Cardiac muscle cell (in vitro differentiated cells and primary cell): ENCODE results near the gene SAFB. TPM values are rescaled to one million over a fixed set of nuclear protein-coding genes. Genes with fewer than 3 reads are reported as not detected.

ENCODE experiments used
- DNase-seq, 2 donors: peaks; one replicate each; pipeline versions ENCODE4 v3.0.0 to v3.0.0-alpha.2; 2010 to 2017; ENCODE audit warnings: low read depth in 1 of 2, low spot score in 1 of 2
- H3K27ac ChIP-seq: fragments of 200-600 bp; sonication (generic); 2 replicates; pipeline ENCODE4 v1.5.1; 2016
- H3K27me3 ChIP-seq: fragments of 200-600 bp; sonication (generic); 2 replicates; pipeline ENCODE4 v1.6.0; 2016; ENCODE audit warnings: control low read depth
- H3K36me3 ChIP-seq: fragments of 200-600 bp; sonication (generic); 2 replicates; pipeline ENCODE4 v1.5.1; 2016; ENCODE audit warnings: control low read depth
- H3K4me1 ChIP-seq: fragments of 200-600 bp; sonication (generic); 2 replicates; pipeline ENCODE4 v1.8.1; 2017; ENCODE audit warnings: low read depth, mild to moderate bottlenecking, mixed run types
- H3K4me3 ChIP-seq: fragments of 200-600 bp; sonication (generic); 2 replicates; pipeline ENCODE4 v1.5.1; 2016; ENCODE audit warnings: mild to moderate bottlenecking
- H3K9me3 ChIP-seq: fragments of 200-600 bp; sonication (generic); 2 replicates; pipeline ENCODE4 v1.5.1; 2017; ENCODE audit warnings: low read depth, mild to moderate bottlenecking, control low read depth
- polyA plus RNA-seq: library from polyadenylated mRNA; unstranded; fragments of >200 nt; fragmentation: Nextera tagmentation; extraction: Ambion mirVana; gene quantifications from 2 replicates; pipeline ENCODE4 v1.2.1, GENCODE V29; 2016
- total RNA-seq: library from RNA; depleted of rRNA; stranded (reverse); fragments of >200 nt; gene quantifications from 2 replicates; pipeline ENCODE4 v1.2.3, GENCODE V29; 2016
- TF ChIP-seq, protein P1 (sequence below): IDR thresholded peaks from 2 replicates; pipeline ENCODE4 v1.5.1; 2012; ENCODE audit warnings: low read depth, mild to moderate bottlenecking, low read length

Gene SAFB
- total and polyA plus RNA-seq, 2 experiments from 2014 or later, result 108 to 127 TPM

- H3K9me3 ChIP-seq, result no peaks in the 10 kb centered on the region
- H3K36me3 ChIP-seq, result peaks cover 34% of the 10 kb centered on the region
- H3K4me1 ChIP-seq, result peaks cover 13% of the 10 kb centered on the region
- no peak for DNase-seq
- no peak overlapping the region for H3K27ac ChIP-seq
- TF ChIP-seq, protein P1, sequence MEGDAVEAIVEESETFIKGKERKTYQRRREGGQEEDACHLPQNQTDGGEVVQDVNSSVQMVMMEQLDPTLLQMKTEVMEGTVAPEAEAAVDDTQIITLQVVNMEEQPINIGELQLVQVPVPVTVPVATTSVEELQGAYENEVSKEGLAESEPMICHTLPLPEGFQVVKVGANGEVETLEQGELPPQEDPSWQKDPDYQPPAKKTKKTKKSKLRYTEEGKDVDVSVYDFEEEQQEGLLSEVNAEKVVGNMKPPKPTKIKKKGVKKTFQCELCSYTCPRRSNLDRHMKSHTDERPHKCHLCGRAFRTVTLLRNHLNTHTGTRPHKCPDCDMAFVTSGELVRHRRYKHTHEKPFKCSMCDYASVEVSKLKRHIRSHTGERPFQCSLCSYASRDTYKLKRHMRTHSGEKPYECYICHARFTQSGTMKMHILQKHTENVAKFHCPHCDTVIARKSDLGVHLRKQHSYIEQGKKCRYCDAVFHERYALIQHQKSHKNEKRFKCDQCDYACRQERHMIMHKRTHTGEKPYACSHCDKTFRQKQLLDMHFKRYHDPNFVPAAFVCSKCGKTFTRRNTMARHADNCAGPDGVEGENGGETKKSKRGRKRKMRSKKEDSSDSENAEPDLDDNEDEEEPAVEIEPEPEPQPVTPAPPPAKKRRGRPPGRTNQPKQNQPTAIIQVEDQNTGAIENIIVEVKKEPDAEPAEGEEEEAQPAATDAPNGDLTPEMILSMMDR, result no peak
- no peaks in the 10 kb centered on the region for H3K27me3 ChIP-seq
- peak overlapping the region; percentile 85 for H3K4me3 ChIP-seq
These were observed 1.9 kb downstream of the SAFB start for GRCh38 chr19:5624741-5625278.

DNA sequence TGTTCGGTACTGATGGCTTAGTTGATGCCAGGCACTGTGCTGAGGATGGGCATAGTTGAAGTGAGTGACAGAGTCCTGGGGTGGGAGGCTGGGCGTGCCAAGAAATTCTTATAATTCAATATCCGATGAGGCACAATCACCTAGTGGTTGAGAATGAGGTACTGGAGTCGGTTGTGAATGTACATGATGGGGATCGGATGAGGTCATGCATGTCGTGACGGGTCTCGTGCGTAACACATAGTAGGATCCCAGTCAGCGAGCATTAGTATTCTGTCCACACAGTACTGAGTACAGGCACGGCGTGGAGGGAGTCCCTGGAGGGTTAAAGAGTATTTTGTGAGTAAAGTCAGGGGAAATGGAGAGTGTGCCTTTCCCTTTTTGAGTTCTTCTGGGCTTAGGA lies 2.8 kb downstream of the SAFB start:
- peaks cover 13% of the 10 kb centered on the region for H3K4me1 ChIP-seq
- H3K36me3 ChIP-seq, result peaks cover 32% of the 10 kb centered on the region
- DNase-seq, result no peak
- H3K9me3 ChIP-seq, result no peaks in the 10 kb centered on the region
- peak overlapping the region; percentile 25 for H3K27ac ChIP-seq
- TF ChIP-seq, protein P1, result no peak
- H3K27me3 ChIP-seq, result no peaks in the 10 kb centered on the region
- no peak overlapping the region for H3K4me3 ChIP-seq

DNA sequence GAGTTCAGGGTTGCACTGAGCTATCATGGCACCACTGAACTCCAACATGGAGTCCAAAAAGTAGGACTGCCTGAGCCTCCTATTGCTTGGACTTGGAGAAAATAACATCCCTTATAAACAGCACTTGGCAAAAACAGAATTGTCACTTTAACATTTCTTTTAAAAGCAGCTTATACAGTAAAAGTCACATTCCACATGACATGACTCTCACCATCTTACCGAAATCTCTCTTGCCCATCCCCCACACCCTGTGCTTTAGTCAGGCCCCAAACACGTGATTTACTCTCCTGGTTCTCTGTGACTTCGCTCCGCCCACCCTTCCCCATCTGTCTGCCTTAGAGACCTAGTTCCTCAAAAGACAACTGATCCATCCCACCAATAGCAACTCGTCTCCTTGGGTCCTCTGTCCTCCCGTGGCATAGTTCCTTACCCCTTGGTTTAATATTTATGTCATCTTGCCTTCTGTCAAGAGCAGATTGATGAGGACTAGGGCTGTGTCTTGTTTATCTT lies 4.6 kb downstream of the SAFB start:
- no peak for DNase-seq
- H3K9me3 ChIP-seq, result no peaks in the 10 kb centered on the region
- TF ChIP-seq, protein P1, result no peak
- H3K27me3 ChIP-seq, result no peaks in the 10 kb centered on the region
- no peak overlapping the region for H3K4me3 ChIP-seq
- H3K27ac ChIP-seq, result no peak overlapping the region
- peaks cover 7% of the 10 kb centered on the region for H3K4me1 ChIP-seq
- H3K36me3 ChIP-seq, result peaks cover 32% of the 10 kb centered on the region

GRCh38 chr19:5628461-5628860 lies 5.6 kb downstream of the SAFB start:
- no peak for DNase-seq
- no peak overlapping the region for H3K27ac ChIP-seq
- H3K36me3 ChIP-seq, result peaks cover 32% of the 10 kb centered on the region

GRCh38 chr19:5628919-5629481 lies 6.1 kb downstream of the SAFB start:
- DNase-seq, result no peak
- H3K4me3 ChIP-seq, result no peak overlapping the region
- TF ChIP-seq, protein P1, result no peak
- H3K4me1 ChIP-seq, result peaks cover 7% of the 10 kb centered on the region
- H3K9me3 ChIP-seq, result no peaks in the 10 kb centered on the region
- H3K36me3 ChIP-seq, result peaks cover 32% of the 10 kb centered on the region
- H3K27me3 ChIP-seq, result no peaks in the 10 kb centered on the region
- H3K27ac ChIP-seq, result no peak overlapping the region

More at GRCh38 chr19:5628461-5628860, 5.6 kb downstream of the SAFB start:
- peaks cover 7% of the 10 kb centered on the region for H3K4me1 ChIP-seq
- no peaks in the 10 kb centered on the region for H3K27me3 ChIP-seq
- H3K4me3 ChIP-seq, result no peak overlapping the region
- TF ChIP-seq, protein P1, result no peak
- H3K9me3 ChIP-seq, result no peaks in the 10 kb centered on the region
